HepG2 (cell line): Measurements from ENCODE around the gene VIT. TPM values are rescaled to one million over a fixed set of nuclear protein-coding genes. Genes with fewer than 3 reads are reported as not detected.

Experiments
- ARID3A ChIP-seq: IDR thresholded peaks from 2 replicates; pipeline ENCODE4 v1.6.1; 2012; ENCODE audit warnings: low read depth, low read length, improper control_type of control experiment
- ARID5B ChIP-seq: IDR thresholded peaks from 2 replicates; pipeline ENCODE4 v1.4.0; 2020; ENCODE audit warnings: mild to moderate bottlenecking, missing genetic modification reagents
- HINFP ChIP-seq: sonication (generic); formaldehyde crosslinking; IDR thresholded peaks from 2 replicates; pipeline ENCODE4 v1.4.0; 2020; ENCODE audit warnings: low read depth, mild to moderate bottlenecking, missing genetic modification reagents
- MLXIP ChIP-seq: sonication (generic); formaldehyde crosslinking; IDR thresholded peaks from 2 replicates; pipeline ENCODE4 v1.9.0; 2021; ENCODE audit warnings: missing genetic modification reagents, borderline replicate concordance
- NCOA2 ChIP-seq: sonication (generic); formaldehyde crosslinking; IDR thresholded peaks from 2 replicates; pipeline ENCODE4 v1.8.0; 2022; ENCODE audit warnings: inconsistent platforms
- NR2C2 ChIP-seq: sonication (generic); formaldehyde crosslinking; IDR thresholded peaks from 2 replicates; pipeline ENCODE4 v1.4.0; 2020; ENCODE audit warnings: missing genetic modification reagents, mild to moderate bottlenecking, moderate library complexity, borderline replicate concordance
- TRAFD1 ChIP-seq: sonication (generic); formaldehyde crosslinking; IDR thresholded peaks from 2 replicates; pipeline ENCODE4 v1.5.1; 2020; ENCODE audit warnings: missing genetic modification reagents, mild to moderate bottlenecking, borderline replicate concordance
- U2AF1 ChIP-seq: fragments of 200-400 bp; formaldehyde crosslinking; optimal IDR thresholded peaks from 2 replicates; pipeline ENCODE3; 2017; ENCODE audit warnings: mild to moderate bottlenecking, low read depth, low read length
- ZBTB43 ChIP-seq: sonication (generic); formaldehyde crosslinking; conservative IDR thresholded peaks from 2 replicates; pipeline ENCODE4 v1.4.0; 2020; ENCODE audit warnings: missing genetic modification reagents
- ZMYM3 ChIP-seq: sonication (generic); formaldehyde crosslinking; IDR thresholded peaks from 2 replicates; pipeline ENCODE4 v1.5.1; 2020; ENCODE audit warnings: mild to moderate bottlenecking, missing genetic modification reagents
- ZNF615 ChIP-seq: sonication (generic); formaldehyde crosslinking; IDR thresholded peaks from 2 replicates; pipeline ENCODE4 v1.5.0; 2020; ENCODE audit warnings: mild to moderate bottlenecking, missing genetic modification reagents, borderline replicate concordance
- polyA plus RNA-seq, 8 experiments: library from polyadenylated mRNA; depleted of rRNA in 3 of 8; stranded (reverse) in 7 of 8; unstranded in 1 of 8; fragments of >200 nt; fragmentation: Illumina TruSeq in 4 of 8; extraction: Trizol in 4 of 8; gene quantifications; 2 replicates each; pipeline versions ENCODE4 v1.2.1 to v1.2.3, GENCODE V29; 2011 to 2016; ENCODE audit warnings: low read depth in 4 of 8, missing spikeins in 1 of 8, mixed read lengths in 1 of 8; ENCODE audit not compliant: insufficient read depth in 1 of 8
- total RNA-seq, 5 experiments: library from RNA; depleted of rRNA; stranded (reverse); fragments of >200 nt; fragmentation: Illumina TruSeq; extraction: Trizol; gene quantifications; 2 replicates each; pipeline ENCODE4 v1.2.3, GENCODE V29; 2016; ENCODE audit warnings: low read depth in 1 of 5

VIT gene
- total and polyA plus RNA-seq, 2 of the 13 experiments (the other 11 are each of a cell fraction or from before 2014, with no cell fraction given) = not detected

GRCh38 chr2:36659872-36660312 lies 36.6 kb upstream of the VIT start (continued):
- TF ChIP-seq ZNF615 = no peak
- TF ChIP-seq ARID5B (CRISPR knock-in tag) = peak; percentile 96
- TF ChIP-seq U2AF1 = no peak
- TF ChIP-seq NCOA2 = peak; percentile 91
- TF ChIP-seq ZBTB43 (CRISPR knock-in tag) = 0 out of 2 replicates have a peak, but pooled peaks have one; percentile 32
- peak; percentile 93 for TF ChIP-seq ARID3A
- TF ChIP-seq NR2C2 (CRISPR knock-in tag) = peak; percentile 55; the same call in 1 of the 2 replicates
- no peak for TF ChIP-seq TRAFD1 (CRISPR knock-in tag)
- peak; percentile 62; the same call in 1 of the 2 replicates for TF ChIP-seq ZMYM3 (CRISPR knock-in tag)
- TF ChIP-seq HINFP (CRISPR knock-in tag) = no peak
- TF ChIP-seq MLXIP (CRISPR knock-in tag) = no peak
